Stimulated activated CD4-positive, alpha-beta T cell treated with anti-CD3 and anti-CD28 coated beads, TNF-alpha, amount 100 ng/mL, for 4 hours (primary cell): ENCODE measurements around the gene AVP.
"Not testable (repeated sequence)": the region's sequence is repeated elsewhere in the genome, so short reads cannot be mapped to it uniquely, and the experiment has no call there.

Experiments used
- DNase-seq, 3 experiments: peaks; one replicate each; pipeline ENCODE4 v3.0.0-alpha.2; 2020; ENCODE audit warnings: low read depth in 3 of 3

The AVP gene

GRCh38 chr20:3084283-3084985, at the start of gene AVP:
AVP (minus strand) TSS chr20:3084724; CDS start chr20:3084674, 50 bp downstream.
- DNase-seq = no peak

- no peak for DNase-seq
These were observed 49.6 kb upstream of the AVP start for GRCh38 chr20:3134151-3134550.

GRCh38 chr20:3133155-3133554, 48.6 kb upstream of the AVP start:
- no peak for DNase-seq

- no peak for DNase-seq
These were observed 45.6 kb upstream of the AVP start for GRCh38 chr20:3130051-3130600.

GRCh38 chr20:3129094-3129493, 44.6 kb upstream of the AVP start:
- no peak for DNase-seq

GRCh38 chr20:3128275-3128984, 43.9 kb upstream of the AVP start:
- no peak for DNase-seq

- DNase-seq = no peak
These were observed 42.0 kb upstream of the AVP start for GRCh38 chr20:3126527-3126859.

GRCh38 chr20:3125776-3126526, 41.4 kb upstream of the AVP start:
- not testable (repeated sequence) for DNase-seq

- not testable (repeated sequence) for DNase-seq
These were observed 40.4 kb upstream of the AVP start for GRCh38 chr20:3124773-3125560.

GRCh38 chr20:3124163-3124562, 39.6 kb upstream of the AVP start:
- not testable (repeated sequence) for DNase-seq

- no peak for DNase-seq
These were observed 39.0 kb upstream of the AVP start for GRCh38 chr20:3123542-3123941.

GRCh38 chr20:3121955-3122610, 37.6 kb upstream of the AVP start:
- no peak for DNase-seq

- no peak for DNase-seq
These were observed 36.9 kb upstream of the AVP start for GRCh38 chr20:3121271-3121911.

GRCh38 chr20:3119044-3119443, 34.5 kb upstream of the AVP start:
- DNase-seq = no peak

GRCh38 chr20:3117839-3118379, 33.4 kb upstream of the AVP start:
- peak in 2 of 3 experiments; percentile 21 to 28 for DNase-seq

- no peak for DNase-seq
These were observed 31.8 kb upstream of the AVP start for GRCh38 chr20:3116341-3116740.

GRCh38 chr20:3115190-3116107, 30.9 kb upstream of the AVP start:
- DNase-seq = no peak

GRCh38 chr20:3111995-3112394, 27.5 kb upstream of the AVP start:
- DNase-seq = no peak

GRCh38 chr20:3111507-3111906, 27.0 kb upstream of the AVP start:
- no peak for DNase-seq
